LNCaP clone FGC (cell line): ENCODE results near the gene CCDC78.

Source experiments
- DNase-seq: peaks from one replicate; pipeline ENCODE4 v3.0.0-alpha.2; 2011; ENCODE audit warnings: low read depth
- H3K4me3 ChIP-seq: 2 replicates; pipeline ENCODE4 v1.5.1; 2011; ENCODE audit warnings: mild to moderate bottlenecking, low read depth, low read length, control low read depth
- CTCF ChIP-seq: IDR thresholded peaks from 2 replicates; pipeline ENCODE4 v1.5.1; 2012; ENCODE audit warnings: mild to moderate bottlenecking; ENCODE audit not compliant: control insufficient read depth, insufficient read depth; ENCODE audit errors: extremely low read depth

CCDC78 gene

GRCh38 chr16:711084-711483 lies 15.2 kb downstream of the CCDC78 start:
- TF ChIP-seq CTCF: no peak
- H3K4me3 ChIP-seq: no peak overlapping the region

GRCh38 chr16:710500-711075 lies 15.7 kb downstream of the CCDC78 start:
- no peak for DNase-seq
- no peak for TF ChIP-seq CTCF

More at GRCh38 chr16:711084-711483, 15.2 kb downstream of the CCDC78 start:
- no peak for DNase-seq

GRCh38 chr16:709566-710499 lies 16.4 kb downstream of the CCDC78 start:
- no peak overlapping the region for H3K4me3 ChIP-seq
- no peak for DNase-seq
- no peak for TF ChIP-seq CTCF

More at GRCh38 chr16:710500-711075, 15.7 kb downstream of the CCDC78 start:
- no peak overlapping the region for H3K4me3 ChIP-seq

- no peak for DNase-seq
- TF ChIP-seq CTCF: no peak
- no peak overlapping the region for H3K4me3 ChIP-seq
These were observed 17.3 kb downstream of the CCDC78 start for GRCh38 chr16:708959-709358.

- TF ChIP-seq CTCF: no peak
- DNase-seq: no peak
- H3K4me3 ChIP-seq: no peak overlapping the region
These were observed 18.2 kb downstream of the CCDC78 start for GRCh38 chr16:708019-708418.

- no peak overlapping the region for H3K4me3 ChIP-seq
- DNase-seq: no peak
- TF ChIP-seq CTCF: no peak
These were observed 19.1 kb downstream of the CCDC78 start for GRCh38 chr16:707062-707538.
